Endothelial cell of umbilical vein (primary cell): ENCODE results near the gene LIN7C. TPM values are rescaled to one million over a fixed set of nuclear protein-coding genes. Genes with fewer than 3 reads are reported as not detected.

Experiments used
- BruUV-seq: library from RNA; stranded (reverse); fragments of 400-500 nt; replicated peaks from 2 replicates; lab custom pipeline; 2021; lab: Mats Ljungman, UMichigan
- CTCF ChIA-PET: fragments of 300-600, 350-600 bp; sonication (Branson Sonifier 250); formaldehyde crosslinking; loops from one replicate; lab custom pipeline; 2021; ENCODE audit warnings: antibody characterized with exemption, inconsistent platforms; lab: Charles Lee
- POLR2A ChIA-PET: fragments of 300-600, 350-600 bp; sonication (Branson Sonifier 250); formaldehyde crosslinking; loops from one replicate; lab custom pipeline; 2021; ENCODE audit warnings: antibody characterized with exemption, inconsistent platforms; lab: Charles Lee
- DNase-seq: peaks from one replicate; pipeline ENCODE4 v3.0.0-alpha.2; 2011; ENCODE audit warnings: low read depth, low spot score
- FAIRE-seq: peaks from 2 replicates; lab custom pipeline; 2011; peaks lifted over from hg19 to GRCh38; lab: Jason Lieb, UNC
- H2AFZ ChIP-seq: 2 replicates; pipeline ENCODE4 v1.6.0; 2012; ENCODE audit warnings: low read depth, low read length, control low read depth, inconsistent platforms
- H3K27ac ChIP-seq: 2 replicates; pipeline ENCODE4 v1.5.1; 2011; ENCODE audit warnings: low read depth, mild to moderate bottlenecking, control low read depth, low read length, moderate library complexity; ENCODE audit not compliant: insufficient read depth
- H3K27me3 ChIP-seq, 2 experiments: 2 replicates each; pipeline versions ENCODE4 v1.6.0 to v1.6.1; 2011; ENCODE audit warnings: low read length in 2 of 2, mixed read lengths in 1 of 2; ENCODE audit not compliant: control insufficient read depth in 2 of 2, insufficient read depth in 2 of 2
- H3K36me3 ChIP-seq, 2 experiments: 2 replicates in 1 of 2; 3 replicates in 1 of 2; pipeline ENCODE4 v1.5.1; 2011; ENCODE audit warnings: low read length in 2 of 2, mild to moderate bottlenecking in 1 of 2, moderate library complexity in 1 of 2; ENCODE audit not compliant: control insufficient read depth in 2 of 2, insufficient read depth in 2 of 2; ENCODE audit errors: extremely low read depth in 1 of 2
- H3K4me1 ChIP-seq: 3 replicates; pipeline ENCODE4 v1.5.1; 2011; ENCODE audit warnings: mild to moderate bottlenecking, low read length; ENCODE audit not compliant: control insufficient read depth, insufficient read depth; ENCODE audit errors: extremely low read depth
- H3K4me2 ChIP-seq: 2 replicates; pipeline ENCODE4 v1.6.1; 2011; ENCODE audit warnings: low read length, control low read depth, mixed read lengths; ENCODE audit not compliant: insufficient read depth
- H3K4me3 ChIP-seq, 3 experiments: fragments of 200-600 bp in 1 of 3; sonication (generic), shearing (Covaris generic) in 1 of 3; replicated peaks in 1 of 3; 2 replicates each; pipeline ENCODE4 v1.5.1; 2011 to 2016; ENCODE audit warnings: control low read depth in 3 of 3, low read length in 3 of 3, mild to moderate bottlenecking in 2 of 3, inconsistent platforms in 1 of 3, low read depth in 1 of 3, moderate library complexity in 1 of 3; ENCODE audit not compliant: insufficient read depth in 1 of 3
- H3K79me2 ChIP-seq: 2 replicates; pipeline ENCODE4 v1.6.0; 2012; ENCODE audit warnings: low read length, inconsistent platforms; ENCODE audit not compliant: control insufficient read depth, insufficient read depth
- H3K9ac ChIP-seq: replicated peaks from 2 replicates; pipeline ENCODE3; 2011; ENCODE audit warnings: low read length, control low read depth; ENCODE audit not compliant: insufficient read depth; ENCODE audit errors: extremely low read depth
- H3K9me1 ChIP-seq: replicated peaks from 3 replicates; pipeline ENCODE4 v1.6.0; 2011; ENCODE audit warnings: mild to moderate bottlenecking, low read length; ENCODE audit not compliant: control insufficient read depth, insufficient read depth; ENCODE audit errors: extremely low read depth
- H3K9me3 ChIP-seq: replicated peaks from 2 replicates; pipeline ENCODE4 v1.5.1; 2012; ENCODE audit warnings: low read length, inconsistent platforms; ENCODE audit not compliant: control insufficient read depth, insufficient read depth
- H4K20me1 ChIP-seq: replicated peaks from 2 replicates; pipeline ENCODE3; 2011; ENCODE audit warnings: mild to moderate bottlenecking, low read length; ENCODE audit not compliant: control insufficient read depth, insufficient read depth; ENCODE audit errors: extremely low read depth
- CTCF ChIP-seq, 2 donors: IDR thresholded peaks; 1 replicate in 1 of 2; 2 replicates in 1 of 2; pipeline ENCODE4 v1.5.1; 2011; ENCODE audit warnings: low read length in 2 of 2, mild to moderate bottlenecking in 2 of 2, moderate library complexity in 2 of 2, control low read depth in 1 of 2, inconsistent platforms in 1 of 2, low read depth in 1 of 2; ENCODE audit not compliant: insufficient read depth in 1 of 2; ENCODE audit errors: extremely low read depth in 1 of 2
- EZH2 ChIP-seq: IDR thresholded peaks from 2 replicates; pipeline ENCODE4 v1.6.1; 2012; ENCODE audit warnings: borderline replicate concordance, low read depth, mild to moderate bottlenecking, moderate library complexity, low read length, inconsistent platforms; ENCODE audit not compliant: severe bottlenecking
- FOS ChIP-seq: IDR thresholded peaks from 2 replicates; pipeline ENCODE4 v1.6.1; 2011; ENCODE audit warnings: mild to moderate bottlenecking, low read length, moderate library complexity, borderline replicate concordance; ENCODE audit not compliant: insufficient read depth
- GATA2 ChIP-seq: IDR thresholded peaks from 2 replicates; pipeline ENCODE4 v1.7.0; 2011; ENCODE audit warnings: low read depth, mild to moderate bottlenecking, moderate library complexity, mixed read lengths, low read length; ENCODE audit not compliant: insufficient read length, insufficient read depth
- JUN ChIP-seq: IDR thresholded peaks from 2 replicates; pipeline ENCODE4 v1.6.1; 2011; ENCODE audit warnings: borderline replicate concordance, low read depth; ENCODE audit not compliant: insufficient read length, insufficient read depth
- MAX ChIP-seq: IDR thresholded peaks from 2 replicates; pipeline ENCODE4 v1.6.1; 2011; ENCODE audit not compliant: insufficient read depth, insufficient read length
- MYC ChIP-seq: IDR thresholded peaks from one replicate; pipeline ENCODE4 v1.6.1; 2011; ENCODE audit warnings: mild to moderate bottlenecking, low read depth, low read length
- POLR2A ChIP-seq: IDR thresholded peaks from 2 replicates; pipeline ENCODE4 v1.6.1; 2012; ENCODE audit warnings: low read depth, mild to moderate bottlenecking, control low read depth, low read length
- POLR2AphosphoS5 ChIP-seq: IDR thresholded peaks from 2 replicates; pipeline ENCODE4 v1.6.1; 2012; ENCODE audit warnings: low read depth, mild to moderate bottlenecking, control low read depth, low read length, moderate library complexity; ENCODE audit not compliant: insufficient read depth
- dilution Hi-C: fragments of 300-500 bp; cut with MboI; formaldehyde crosslinking; loops from one replicate; pipeline ENCODE4 v1.15.0; 2019; ENCODE audit warnings: low sequenced_read_pairs; ENCODE audit not compliant: extremely low pct_ligation_motif_present
- intact Hi-C: fragments of 100-400 bp; cut with micrococcal nuclease; formaldehyde crosslinking; loops from one replicate; pipeline ENCODE4 v1.10.0; 2022
- polyA plus RNA-seq, 4 experiments: library from polyadenylated mRNA; depleted of rRNA in 3 of 4; stranded (reverse) in 3 of 4; unstranded in 1 of 4; fragments of >200 nt; gene quantifications; 2 replicates each; pipeline versions ENCODE4 v1.2.1 to v1.2.3, GENCODE V29; 2011 to 2012; ENCODE audit warnings: missing spikeins in 1 of 4
- total RNA-seq: library from RNA; stranded (reverse); gene quantifications from 2 replicates; pipeline ENCODE4 v1.2.3, GENCODE V29; 2021

LIN7C gene
- total and polyA plus RNA-seq, 2 donors (not counting 3 experiments of a cell fraction or from before 2014, with no cell fraction given): 7.1 to 24.9 TPM

GRCh38 chr11:27541790-27542189 lies 35.2 kb upstream of the LIN7C start:
- ChIA-PET POLR2A (no interaction called here), CTCF (no interaction called here)
- no peaks in the 10 kb centered on the region for H3K4me1 ChIP-seq
- FAIRE-seq (no peak), DNase-seq (no peak)
- dilution Hi-C loops: no loop called here
- no peak overlapping the region for H3K9ac ChIP-seq
- TF ChIP-seq EZH2 (no peak), FOS (no peak), POLR2A (no peak), JUN (no peak), POLR2AphosphoS5 (no peak), MAX (no peak), CTCF (IDR thresholded peaks at IDR 0.05; ENCODE audit: extremely low read depth in 1 of 2, insufficient read depth in 1 of 2, low read depth in 1 of 2, low read length in 2 of 2) (no peak), MYC (no peak), GATA2 (no peak)
- no peak overlapping the region for H3K27ac ChIP-seq
- H3K4me2 ChIP-seq: no peak overlapping the region
- H3K4me3 ChIP-seq: no peak overlapping the region
- H3K27me3 ChIP-seq: peaks cover 0 to 2% of the 10 kb centered on the region in 2 experiments
- no TSS peak for BruUV-seq
- intact Hi-C loops: no loop called here
- H3K9me3 ChIP-seq: no peaks in the 10 kb centered on the region
- H3K36me3 ChIP-seq: no peaks in the 10 kb centered on the region
- no peaks in the 10 kb centered on the region for H4K20me1 ChIP-seq
- no peak overlapping the region for H2AFZ ChIP-seq
- no peaks in the 10 kb centered on the region for H3K9me1 ChIP-seq
- H3K79me2 ChIP-seq: no peaks in the 10 kb centered on the region
